ENCODE results near the gene CEP295NL. TPM values are rescaled to one million over a fixed set of nuclear protein-coding genes. Genes with fewer than 3 reads are reported as not detected.

CEP295NL gene
- total RNA-seq, 1 experiment from 2014 or later: 0.87 TPM

DNA sequence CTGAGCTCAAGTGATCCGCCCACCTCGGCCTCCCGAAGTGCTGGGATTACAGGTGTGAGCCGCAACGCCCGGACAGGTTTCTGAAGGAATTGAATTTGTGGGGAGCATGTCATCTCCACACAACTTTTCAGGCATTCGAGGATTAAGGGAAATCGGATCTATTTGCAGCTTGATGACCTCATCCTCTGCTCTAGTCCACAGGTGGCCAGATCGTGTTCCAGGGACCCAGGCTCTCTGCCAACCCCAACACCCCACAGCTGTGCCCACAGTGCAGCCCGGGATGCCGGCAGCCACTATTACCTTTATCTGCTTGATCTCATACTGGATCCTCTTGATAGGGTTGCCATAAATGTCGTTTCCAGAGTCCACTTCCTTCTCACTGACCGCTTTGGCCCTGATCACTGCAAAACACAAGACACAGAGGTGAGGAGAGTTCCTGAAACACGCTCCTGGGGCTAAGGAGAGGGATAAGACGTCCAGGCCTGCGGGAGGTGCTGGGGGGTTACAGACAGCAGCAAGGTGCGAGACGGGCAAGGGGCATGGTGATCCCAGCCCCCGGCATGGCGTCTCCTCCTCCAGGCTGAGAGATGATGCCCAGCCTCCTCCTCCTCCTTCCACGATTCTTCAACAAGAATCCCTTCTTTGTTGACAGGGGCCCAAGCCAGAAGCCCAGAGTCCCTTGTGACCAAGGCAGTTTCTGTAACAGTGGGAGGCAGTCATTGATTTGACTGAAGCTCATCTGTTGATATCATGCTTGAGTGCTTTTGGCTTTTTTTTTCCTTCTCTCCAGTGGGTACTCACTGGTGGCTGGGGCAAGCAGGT, 29.3 kb downstream of the CEP295NL start:
- intact Hi-C loops (cut with micrococcal nuclease; ENCODE audit: unreplicated experiment) (no loop called here), in situ Hi-C loops (cut with HindIII; ENCODE audit: low pct_unique_long_range_greater_than_20kb, low sequenced_read_pairs) (no loop called here)
- POLR2A ChIA-PET: interaction anchor here (0.5 to 0.6 kb wide), 3 partner anchors 376 to 1260 kb away, joined by 3 to 9 read pairs (median 3); no protein-coding TSS in a partner anchor
- Histone ChIP-seq H3K27me3 (ENCODE audit: control insufficient read depth, insufficient read depth, low read length) (no peaks in the 10 kb centered on the region), H3K27ac (ENCODE audit: low read length) (no peak overlapping the region), H3K4me1 (ENCODE audit: control insufficient read depth, insufficient read depth, low read length) (no peaks in the 10 kb centered on the region; the same call in 1 of the 2 replicates), H3K9me3 (ENCODE audit: control insufficient read depth, insufficient read depth, low read depth, low read length) (no peaks in the 10 kb centered on the region), H3K36me3 (ENCODE audit: control insufficient read depth, insufficient read depth, low read length) (no peaks in the 10 kb centered on the region), H3K4me3 (ENCODE audit: low read depth in 2 of 2, low read length in 2 of 2) (no peak overlapping the region)
- DNase-seq (ENCODE audit: low read depth, low spot score) (no peak), ATAC-seq (no peak; the same call in 1 of the 2 replicates)
- TF ChIP-seq, protein P1, sequence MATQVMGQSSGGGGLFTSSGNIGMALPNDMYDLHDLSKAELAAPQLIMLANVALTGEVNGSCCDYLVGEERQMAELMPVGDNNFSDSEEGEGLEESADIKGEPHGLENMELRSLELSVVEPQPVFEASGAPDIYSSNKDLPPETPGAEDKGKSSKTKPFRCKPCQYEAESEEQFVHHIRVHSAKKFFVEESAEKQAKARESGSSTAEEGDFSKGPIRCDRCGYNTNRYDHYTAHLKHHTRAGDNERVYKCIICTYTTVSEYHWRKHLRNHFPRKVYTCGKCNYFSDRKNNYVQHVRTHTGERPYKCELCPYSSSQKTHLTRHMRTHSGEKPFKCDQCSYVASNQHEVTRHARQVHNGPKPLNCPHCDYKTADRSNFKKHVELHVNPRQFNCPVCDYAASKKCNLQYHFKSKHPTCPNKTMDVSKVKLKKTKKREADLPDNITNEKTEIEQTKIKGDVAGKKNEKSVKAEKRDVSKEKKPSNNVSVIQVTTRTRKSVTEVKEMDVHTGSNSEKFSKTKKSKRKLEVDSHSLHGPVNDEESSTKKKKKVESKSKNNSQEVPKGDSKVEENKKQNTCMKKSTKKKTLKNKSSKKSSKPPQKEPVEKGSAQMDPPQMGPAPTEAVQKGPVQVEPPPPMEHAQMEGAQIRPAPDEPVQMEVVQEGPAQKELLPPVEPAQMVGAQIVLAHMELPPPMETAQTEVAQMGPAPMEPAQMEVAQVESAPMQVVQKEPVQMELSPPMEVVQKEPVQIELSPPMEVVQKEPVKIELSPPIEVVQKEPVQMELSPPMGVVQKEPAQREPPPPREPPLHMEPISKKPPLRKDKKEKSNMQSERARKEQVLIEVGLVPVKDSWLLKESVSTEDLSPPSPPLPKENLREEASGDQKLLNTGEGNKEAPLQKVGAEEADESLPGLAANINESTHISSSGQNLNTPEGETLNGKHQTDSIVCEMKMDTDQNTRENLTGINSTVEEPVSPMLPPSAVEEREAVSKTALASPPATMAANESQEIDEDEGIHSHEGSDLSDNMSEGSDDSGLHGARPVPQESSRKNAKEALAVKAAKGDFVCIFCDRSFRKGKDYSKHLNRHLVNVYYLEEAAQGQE (IDR thresholded peaks at IDR 0.05; ENCODE audit: insufficient read depth in 1 of 2, low read depth in 2 of 2, low read length in 1 of 2): no peak
- TF ChIP-seq, protein P2, sequence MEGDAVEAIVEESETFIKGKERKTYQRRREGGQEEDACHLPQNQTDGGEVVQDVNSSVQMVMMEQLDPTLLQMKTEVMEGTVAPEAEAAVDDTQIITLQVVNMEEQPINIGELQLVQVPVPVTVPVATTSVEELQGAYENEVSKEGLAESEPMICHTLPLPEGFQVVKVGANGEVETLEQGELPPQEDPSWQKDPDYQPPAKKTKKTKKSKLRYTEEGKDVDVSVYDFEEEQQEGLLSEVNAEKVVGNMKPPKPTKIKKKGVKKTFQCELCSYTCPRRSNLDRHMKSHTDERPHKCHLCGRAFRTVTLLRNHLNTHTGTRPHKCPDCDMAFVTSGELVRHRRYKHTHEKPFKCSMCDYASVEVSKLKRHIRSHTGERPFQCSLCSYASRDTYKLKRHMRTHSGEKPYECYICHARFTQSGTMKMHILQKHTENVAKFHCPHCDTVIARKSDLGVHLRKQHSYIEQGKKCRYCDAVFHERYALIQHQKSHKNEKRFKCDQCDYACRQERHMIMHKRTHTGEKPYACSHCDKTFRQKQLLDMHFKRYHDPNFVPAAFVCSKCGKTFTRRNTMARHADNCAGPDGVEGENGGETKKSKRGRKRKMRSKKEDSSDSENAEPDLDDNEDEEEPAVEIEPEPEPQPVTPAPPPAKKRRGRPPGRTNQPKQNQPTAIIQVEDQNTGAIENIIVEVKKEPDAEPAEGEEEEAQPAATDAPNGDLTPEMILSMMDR (IDR thresholded peaks at IDR 0.05): no peak
- TF ChIP-seq POLR2AphosphoS5 (IDR thresholded peaks at IDR 0.05; ENCODE audit: low read depth, low read length) (no peak), SIN3A (IDR thresholded peaks at IDR 0.05; ENCODE audit: borderline replicate concordance, insufficient read depth, low read depth, low read length) (no peak), TCF7L2 (IDR thresholded peaks at IDR 0.05; ENCODE audit: low read depth, low read length) (no peak)
- CTCF ChIA-PET: no interaction called here
- no TSS peak for BruUV-seq (replicated peaks)

DNA sequence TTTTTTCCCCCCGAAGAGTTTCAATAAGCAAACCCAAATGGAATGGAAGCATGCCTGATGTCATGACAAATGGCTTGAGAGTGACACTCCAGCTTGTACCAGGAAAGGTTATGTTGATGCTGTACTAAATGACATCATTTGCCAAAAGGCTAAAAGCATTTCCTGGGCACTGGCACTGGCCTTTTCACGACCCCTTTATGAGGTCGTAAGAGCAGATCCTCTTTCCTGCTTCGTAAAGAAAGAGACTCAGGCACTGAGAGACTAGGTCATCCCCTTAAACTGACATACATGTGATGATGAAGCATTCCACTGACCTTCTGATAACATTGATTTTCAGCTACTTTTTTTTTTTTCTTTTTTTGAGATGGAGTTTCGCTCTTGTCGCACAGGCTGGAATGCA, 30.5 kb downstream of the CEP295NL start:
- ATAC-seq (no peak), DNase-seq (ENCODE audit: low read depth, low spot score) (no peak)
- no peak overlapping the region for H3K27ac ChIP-seq (ENCODE audit: low read length)
- in situ Hi-C loops (cut with HindIII; ENCODE audit: low pct_unique_long_range_greater_than_20kb, low sequenced_read_pairs) (no loop called here), intact Hi-C loops (cut with micrococcal nuclease; ENCODE audit: unreplicated experiment) (no loop called here)
- TF ChIP-seq TCF7L2 (IDR thresholded peaks at IDR 0.05; ENCODE audit: low read depth, low read length) (no peak), SIN3A (IDR thresholded peaks at IDR 0.05; ENCODE audit: borderline replicate concordance, insufficient read depth, low read depth, low read length) (no peak), POLR2AphosphoS5 (IDR thresholded peaks at IDR 0.05; ENCODE audit: low read depth, low read length) (no peak)
- TF ChIP-seq, protein P1 (IDR thresholded peaks at IDR 0.05; ENCODE audit: insufficient read depth in 1 of 2, low read depth in 2 of 2, low read length in 1 of 2): no peak
- TF ChIP-seq, protein P2 (IDR thresholded peaks at IDR 0.05): no peak
- H3K4me1 ChIP-seq (ENCODE audit: control insufficient read depth, insufficient read depth, low read length): no peaks in the 10 kb centered on the region; the same call in 1 of the 2 replicates
- ChIA-PET CTCF (interaction anchor here (0.6 kb wide), 1 partner anchor 55 kb away, joined by 4 read pairs; no protein-coding TSS in a partner anchor), POLR2A (no interaction called here)
- no peak overlapping the region for H3K4me3 ChIP-seq (ENCODE audit: low read depth in 2 of 2, low read length in 2 of 2)
- no TSS peak for BruUV-seq (replicated peaks)
- H3K9me3 ChIP-seq (ENCODE audit: control insufficient read depth, insufficient read depth, low read depth, low read length): no peaks in the 10 kb centered on the region
- no peaks in the 10 kb centered on the region for H3K27me3 ChIP-seq (ENCODE audit: control insufficient read depth, insufficient read depth, low read length)
- H3K36me3 ChIP-seq (ENCODE audit: control insufficient read depth, insufficient read depth, low read length): no peaks in the 10 kb centered on the region

All from Panc1 (cell line).